ENCODE results near the gene TLE3. TPM values are rescaled to one million over a fixed set of nuclear protein-coding genes. Genes with fewer than 3 reads are reported as not detected.

Gene TLE3
- total and polyA plus RNA-seq, 2 of the 4 experiments (the other 2 are of a cell fraction): 6.5 to 16.3 TPM

- BruUV-seq (replicated peaks): no TSS peak
- no peaks in the 10 kb centered on the region for H4K20me1 ChIP-seq (ENCODE audit: insufficient read depth, low read length)
- no peak overlapping the region for H3K18ac ChIP-seq (ENCODE audit: low read depth, low read length)
- in situ Hi-C loops (cut with MboI; ENCODE audit: low sequenced_read_pairs) (no loop called here), intact Hi-C loops (cut with micrococcal nuclease) (no loop called here), dilution Hi-C loops (cut with HindIII; ENCODE audit: low sequenced_read_pairs, unreplicated experiment) (no loop called here)
- no peaks in the 10 kb centered on the region for H3K36me3 ChIP-seq (ENCODE audit: control insufficient read depth, insufficient read depth, low read length)
- H2AFZ ChIP-seq (replicated peaks; ENCODE audit: low read length, poor library complexity): no peak overlapping the region
- H2AK5ac ChIP-seq (ENCODE audit: low read depth, low read length): no peak overlapping the region
- no peak overlapping the region for H2BK15ac ChIP-seq (ENCODE audit: low read depth, low read length)
- no peak overlapping the region for H4K5ac ChIP-seq (ENCODE audit: low read depth, low read length)
- no peak overlapping the region for H2BK5ac ChIP-seq (ENCODE audit: low read depth, low read length, poor library complexity, severe bottlenecking)
- no peaks in the 10 kb centered on the region for H3K4me1 ChIP-seq (ENCODE audit: control insufficient read depth, insufficient read depth, low read length)
- no peak overlapping the region for H3K4ac ChIP-seq (ENCODE audit: low read depth, low read length)
- H3K4me3 ChIP-seq (ENCODE audit: insufficient read depth, low read depth, low read length): no peak overlapping the region
- H3K9ac ChIP-seq (ENCODE audit: low read depth, low read length): no peak overlapping the region
- POLR2A ChIA-PET (ENCODE audit: unreplicated experiment): no interaction called here
- no peak for ATAC-seq (ENCODE audit: low read depth)
- H3K9me1 ChIP-seq (ENCODE audit: insufficient read depth, low read length): no peaks in the 10 kb centered on the region
- H4K91ac ChIP-seq (ENCODE audit: insufficient read depth, low read depth, low read length): no peak overlapping the region
- DNase-seq: no peak
- CTCF ChIA-PET: no interaction called here
- no peak overlapping the region for H3K4me2 ChIP-seq (ENCODE audit: low read depth, low read length)
- no peak overlapping the region for H2BK20ac ChIP-seq (ENCODE audit: low read depth, low read length)
- no peak overlapping the region for H2AK9ac ChIP-seq (replicated peaks; ENCODE audit: low read depth, low read length, poor library complexity)
- H3K27me3 ChIP-seq (ENCODE audit: control insufficient read depth, insufficient read depth, low read length): peaks cover 65% of the 10 kb centered on the region
- peaks cover 3% of the 10 kb centered on the region for H3K9me3 ChIP-seq (ENCODE audit: control insufficient read depth, insufficient read depth, low read length)
- no peak overlapping the region for H3K56ac ChIP-seq (ENCODE audit: extremely low read depth, insufficient read depth, low read length)
- TF ChIP-seq ELK1 (IDR thresholded peaks at IDR 0.05; ENCODE audit: borderline replicate concordance, low read depth, low read length): no peak
- TF ChIP-seq CHD1 (IDR thresholded peaks at IDR 0.05; ENCODE audit: low read depth, low read length): no peak
- no peak for TF ChIP-seq POLR2A (IDR thresholded peaks at IDR 0.05; ENCODE audit: low read depth, low read length)
- TF ChIP-seq RFX5 (IDR thresholded peaks at IDR 0.05; ENCODE audit: low read depth, low read length): no peak
- TF ChIP-seq MAZ (IDR thresholded peaks at IDR 0.05; ENCODE audit: borderline replicate concordance, low read depth, low read length): no peak
- TF ChIP-seq RAD21 (IDR thresholded peaks at IDR 0.05; ENCODE audit: low read length): no peak
- no peak for TF ChIP-seq CTCF (conservative IDR thresholded peaks at IDR 0.05; ENCODE audit: low read depth, low read length)
- no peak for TF ChIP-seq NFE2L2 (IDR thresholded peaks at IDR 0.05; ENCODE audit: low read depth, low read length)
- TF ChIP-seq MXI1 (IDR thresholded peaks at IDR 0.05; ENCODE audit: borderline replicate concordance, low read depth, low read length): no peak
- TF ChIP-seq MAFK (IDR thresholded peaks at IDR 0.05; ENCODE audit: low read depth, low read length): no peak
- TF ChIP-seq RCOR1 (IDR thresholded peaks at IDR 0.05; ENCODE audit: insufficient replicate concordance, low read length): no peak
- no peak for TF ChIP-seq FOS (IDR thresholded peaks at IDR 0.05; ENCODE audit: low read depth, low read length)
- H2BK120ac ChIP-seq (ENCODE audit: low read depth, low read length): no peak overlapping the region
- no peaks in the 10 kb centered on the region for H3K79me1 ChIP-seq (ENCODE audit: low read depth in 1 of 2, low read length in 2 of 2)
- H3K23ac ChIP-seq (ENCODE audit: low read depth, low read length): no peak overlapping the region
- no peak overlapping the region for H4K8ac ChIP-seq (ENCODE audit: low read depth in 2 of 2, low read length in 2 of 2)
- WGBS, 2 experiments (ENCODE audit: extremely low coverage in 2 of 2, insufficient read length in 1 of 2): no CpG with 5 or more reads among the region's 1 CpG
- H3K27ac ChIP-seq (ENCODE audit: insufficient read depth, low read length): no peak overlapping the region
- H3K14ac ChIP-seq (replicated peaks; ENCODE audit: low read depth, low read length): no peak overlapping the region
Observed at GRCh38 chr15:70132571-70132970, 34.9 kb upstream of the TLE3 start.
